ENCODE measurements around the gene WDR64.

DNA sequence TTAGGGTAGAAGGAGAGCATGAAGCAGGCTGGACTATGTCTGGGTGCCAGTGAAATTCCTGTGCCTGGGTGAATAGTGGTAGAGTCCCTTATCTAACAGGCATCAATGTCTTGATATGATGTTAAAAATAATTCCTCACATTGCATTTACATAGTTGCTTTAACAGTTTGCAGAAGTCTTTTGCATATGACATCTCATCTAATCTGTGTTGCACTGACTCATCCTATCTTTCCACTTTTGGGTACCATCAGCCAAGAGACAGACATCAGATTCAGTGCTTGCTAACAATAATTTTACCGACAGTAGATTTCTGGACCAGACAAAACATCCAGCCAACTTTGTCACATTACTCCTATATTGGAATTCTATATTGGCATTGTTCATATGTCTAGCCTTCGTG is 92.5 kb downstream of the WDR64 start:
- TF ChIP-seq, protein P1, sequence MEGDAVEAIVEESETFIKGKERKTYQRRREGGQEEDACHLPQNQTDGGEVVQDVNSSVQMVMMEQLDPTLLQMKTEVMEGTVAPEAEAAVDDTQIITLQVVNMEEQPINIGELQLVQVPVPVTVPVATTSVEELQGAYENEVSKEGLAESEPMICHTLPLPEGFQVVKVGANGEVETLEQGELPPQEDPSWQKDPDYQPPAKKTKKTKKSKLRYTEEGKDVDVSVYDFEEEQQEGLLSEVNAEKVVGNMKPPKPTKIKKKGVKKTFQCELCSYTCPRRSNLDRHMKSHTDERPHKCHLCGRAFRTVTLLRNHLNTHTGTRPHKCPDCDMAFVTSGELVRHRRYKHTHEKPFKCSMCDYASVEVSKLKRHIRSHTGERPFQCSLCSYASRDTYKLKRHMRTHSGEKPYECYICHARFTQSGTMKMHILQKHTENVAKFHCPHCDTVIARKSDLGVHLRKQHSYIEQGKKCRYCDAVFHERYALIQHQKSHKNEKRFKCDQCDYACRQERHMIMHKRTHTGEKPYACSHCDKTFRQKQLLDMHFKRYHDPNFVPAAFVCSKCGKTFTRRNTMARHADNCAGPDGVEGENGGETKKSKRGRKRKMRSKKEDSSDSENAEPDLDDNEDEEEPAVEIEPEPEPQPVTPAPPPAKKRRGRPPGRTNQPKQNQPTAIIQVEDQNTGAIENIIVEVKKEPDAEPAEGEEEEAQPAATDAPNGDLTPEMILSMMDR (IDR thresholded peaks at IDR 0.05): no peak
- TF ChIP-seq CHD4 (IDR thresholded peaks at IDR 0.05; ENCODE audit: borderline replicate concordance): no peak
- TF ChIP-seq RAD21 (conservative IDR thresholded peaks at IDR 0.05 in 1 of 2, IDR thresholded peaks at IDR 0.05 in 1 of 2): no peak
- no peak for TF ChIP-seq PHF8 (IDR thresholded peaks at IDR 0.05; ENCODE audit: borderline replicate concordance, low read depth)
- no peak for TF ChIP-seq EP300 (IDR thresholded peaks at IDR 0.05)
- TF ChIP-seq RCOR1 (IDR thresholded peaks at IDR 0.05; ENCODE audit: low read depth, low read length): no peak
- TF ChIP-seq MAZ (IDR thresholded peaks at IDR 0.05; ENCODE audit: borderline replicate concordance, low read depth, low read length): no peak
- TF ChIP-seq, protein P2, sequence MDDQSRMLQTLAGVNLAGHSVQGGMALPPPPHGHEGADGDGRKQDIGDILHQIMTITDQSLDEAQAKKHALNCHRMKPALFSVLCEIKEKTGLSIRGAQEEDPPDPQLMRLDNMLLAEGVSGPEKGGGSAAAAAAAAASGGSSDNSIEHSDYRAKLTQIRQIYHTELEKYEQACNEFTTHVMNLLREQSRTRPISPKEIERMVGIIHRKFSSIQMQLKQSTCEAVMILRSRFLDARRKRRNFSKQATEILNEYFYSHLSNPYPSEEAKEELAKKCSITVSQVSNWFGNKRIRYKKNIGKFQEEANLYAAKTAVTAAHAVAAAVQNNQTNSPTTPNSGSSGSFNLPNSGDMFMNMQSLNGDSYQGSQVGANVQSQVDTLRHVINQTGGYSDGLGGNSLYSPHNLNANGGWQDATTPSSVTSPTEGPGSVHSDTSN (IDR thresholded peaks at IDR 0.05): no peak
- TF ChIP-seq GATA3 (IDR thresholded peaks at IDR 0.05; ENCODE audit: borderline replicate concordance): no peak
- TF ChIP-seq SREBF2 (IDR thresholded peaks at IDR 0.05): no peak
- no peak for TF ChIP-seq SMC3 (IDR thresholded peaks at IDR 0.05)
- no peak for TF ChIP-seq NFE2L2 (conservative IDR thresholded peaks at IDR 0.05; ENCODE audit: low read length)
- TF ChIP-seq POLR2A (IDR thresholded peaks at IDR 0.05; ENCODE audit: low read length): no peak
- no peak for TF ChIP-seq EHMT2 (IDR thresholded peaks at IDR 0.05; ENCODE audit: low read depth)

Measured in A549 (cell line).